Measurements from ENCODE around the gene SYT9. TPM values are rescaled to one million over a fixed set of nuclear protein-coding genes. Genes with fewer than 3 reads are reported as not detected.

Gene SYT9
- total RNA-seq, 1 donor from 2014 or later = 0.08 TPM

GRCh38 chr11:7430496-7430895 is 178.8 kb downstream of the SYT9 start:
- H3K9me3 ChIP-seq (replicated peaks) = no peaks in the 10 kb centered on the region
- intact Hi-C loops (cut with micrococcal nuclease) = no loop called here
- no peak overlapping the region for H3K4me3 ChIP-seq
- H3K27ac ChIP-seq (replicated peaks) = no peak overlapping the region
- no peaks in the 10 kb centered on the region for H3K27me3 ChIP-seq (ENCODE audit: low read depth)
- no peak for DNase-seq
- H3K36me3 ChIP-seq = no peaks in the 10 kb centered on the region
- no peaks in the 10 kb centered on the region for H3K4me1 ChIP-seq
- TF ChIP-seq CTCF (IDR thresholded peaks at IDR 0.05; ENCODE audit: borderline replicate concordance) = no peak

DNA sequence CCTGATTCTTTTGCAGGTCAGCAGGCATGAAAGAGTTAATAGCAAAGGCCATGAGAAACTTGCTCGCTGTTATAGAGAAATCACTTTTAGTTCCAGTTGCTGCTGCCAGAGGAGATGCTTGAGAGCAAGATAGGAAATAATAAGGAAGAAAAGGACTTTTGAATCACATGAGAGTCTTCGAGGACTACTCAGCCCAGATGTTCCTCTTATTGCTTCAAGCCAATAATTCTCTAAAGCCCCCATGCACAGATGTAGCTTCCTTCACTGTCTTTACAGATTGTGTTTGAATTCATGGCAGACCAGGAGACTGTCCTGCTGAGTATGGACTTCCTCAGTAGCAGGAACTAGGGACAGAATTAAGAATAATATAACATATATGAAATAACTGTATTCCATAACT is 183.5 kb downstream of the SYT9 start:
- H3K4me1 ChIP-seq = peaks cover 6% of the 10 kb centered on the region
- no peak for TF ChIP-seq CTCF (IDR thresholded peaks at IDR 0.05; ENCODE audit: borderline replicate concordance)

DNA sequence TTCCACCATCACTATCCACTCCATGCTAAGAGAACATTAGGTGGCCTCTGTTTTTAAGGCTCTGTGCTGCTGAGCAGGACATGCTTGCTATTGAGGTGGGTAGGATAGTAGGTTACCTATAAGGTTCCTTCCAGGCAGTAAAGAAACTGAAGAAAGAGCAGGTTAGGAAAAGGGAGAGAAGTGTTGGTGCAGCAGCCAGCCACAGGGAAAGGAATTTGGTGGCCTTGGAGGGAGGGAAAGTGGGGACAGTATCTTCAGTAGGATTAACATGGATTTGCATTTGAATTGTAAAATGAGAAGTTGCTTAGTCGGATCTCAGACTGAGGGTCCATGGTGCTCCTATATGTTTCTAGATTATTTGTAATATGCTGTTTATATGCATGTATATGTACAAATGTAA is 184.4 kb downstream of the SYT9 start:
- Histone ChIP-seq H3K27ac (replicated peaks) (no peak overlapping the region), H3K27me3 (ENCODE audit: low read depth) (no peaks in the 10 kb centered on the region), H3K9me3 (replicated peaks) (no peaks in the 10 kb centered on the region), H3K36me3 (no peaks in the 10 kb centered on the region), H3K4me3 (no peak overlapping the region), H3K4me1 (peaks cover 6% of the 10 kb centered on the region)
- DNase-seq = no peak
- no peak for TF ChIP-seq CTCF (IDR thresholded peaks at IDR 0.05; ENCODE audit: borderline replicate concordance)
- intact Hi-C loops (cut with micrococcal nuclease) = no loop called here

More for the DNA sequence above, 183.5 kb downstream of the SYT9 start:
- H3K27ac ChIP-seq (replicated peaks) = no peak overlapping the region
- no peaks in the 10 kb centered on the region for H3K36me3 ChIP-seq
- no peak for DNase-seq
- no peaks in the 10 kb centered on the region for H3K9me3 ChIP-seq (replicated peaks)
- no peak overlapping the region for H3K4me3 ChIP-seq
- intact Hi-C loops (cut with micrococcal nuclease) = no loop called here
- H3K27me3 ChIP-seq (ENCODE audit: low read depth) = no peaks in the 10 kb centered on the region

GRCh38 chr11:7436657-7437056 is 185.0 kb downstream of the SYT9 start:
- intact Hi-C loops (cut with micrococcal nuclease) = no loop called here

DNA sequence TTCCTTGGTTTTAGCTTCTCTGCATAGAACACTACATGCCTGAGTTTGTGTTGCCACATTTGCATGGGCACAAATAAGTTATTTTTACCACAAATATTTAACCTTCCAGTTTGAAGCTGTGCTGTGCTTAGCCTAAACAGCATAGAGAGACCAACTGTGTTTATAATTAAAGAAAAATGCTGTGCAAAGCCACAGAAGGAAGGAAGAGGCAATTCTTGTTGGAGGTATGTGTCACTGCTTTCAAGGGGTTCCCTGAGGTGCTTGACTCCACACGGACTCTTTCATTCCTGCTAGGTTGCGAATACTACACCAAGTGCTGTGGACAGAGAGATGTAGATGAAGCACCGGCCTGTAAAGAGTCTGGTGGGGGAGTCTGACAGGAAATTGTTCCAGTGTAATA is 186.0 kb downstream of the SYT9 start:
- no peak for TF ChIP-seq CTCF (IDR thresholded peaks at IDR 0.05; ENCODE audit: borderline replicate concordance)
- H3K36me3 ChIP-seq = no peaks in the 10 kb centered on the region
- no peak overlapping the region for H3K27ac ChIP-seq (replicated peaks)
- DNase-seq = no peak
- no peak overlapping the region for H3K4me3 ChIP-seq
- H3K4me1 ChIP-seq = peaks cover 6% of the 10 kb centered on the region
- H3K27me3 ChIP-seq (ENCODE audit: low read depth) = no peaks in the 10 kb centered on the region
- intact Hi-C loops (cut with micrococcal nuclease) = no loop called here
- H3K9me3 ChIP-seq (replicated peaks) = no peaks in the 10 kb centered on the region

More at GRCh38 chr11:7436657-7437056, 185.0 kb downstream of the SYT9 start:
- no peak for DNase-seq
- no peak overlapping the region for H3K27ac ChIP-seq (replicated peaks)
- H3K4me1 ChIP-seq = peaks cover 6% of the 10 kb centered on the region
- H3K36me3 ChIP-seq = no peaks in the 10 kb centered on the region
- no peaks in the 10 kb centered on the region for H3K27me3 ChIP-seq (ENCODE audit: low read depth)
- no peak overlapping the region for H3K4me3 ChIP-seq
- no peaks in the 10 kb centered on the region for H3K9me3 ChIP-seq (replicated peaks)
- TF ChIP-seq CTCF (IDR thresholded peaks at IDR 0.05; ENCODE audit: borderline replicate concordance) = no peak

All from left ventricle myocardium inferior (tissue), 1 donor.